C4-2B (cell line): Measurements from ENCODE around the gene ADAMTSL1.

ENCODE experiments used
- H3K27ac ChIP-seq: fragments of 450-650 bp; 2 replicates; pipeline ENCODE4 v1.5.1; 2017
- CTCF ChIP-seq: fragments of 450-650 bp; conservative IDR thresholded peaks from 2 replicates; pipeline ENCODE4 v1.5.1; 2017; ENCODE audit warnings: mild to moderate bottlenecking
- ZFX ChIP-seq: fragments of 450-650 bp; IDR thresholded peaks from 2 replicates; pipeline ENCODE4 v1.6.1; 2017

The ADAMTSL1 gene

DNA sequence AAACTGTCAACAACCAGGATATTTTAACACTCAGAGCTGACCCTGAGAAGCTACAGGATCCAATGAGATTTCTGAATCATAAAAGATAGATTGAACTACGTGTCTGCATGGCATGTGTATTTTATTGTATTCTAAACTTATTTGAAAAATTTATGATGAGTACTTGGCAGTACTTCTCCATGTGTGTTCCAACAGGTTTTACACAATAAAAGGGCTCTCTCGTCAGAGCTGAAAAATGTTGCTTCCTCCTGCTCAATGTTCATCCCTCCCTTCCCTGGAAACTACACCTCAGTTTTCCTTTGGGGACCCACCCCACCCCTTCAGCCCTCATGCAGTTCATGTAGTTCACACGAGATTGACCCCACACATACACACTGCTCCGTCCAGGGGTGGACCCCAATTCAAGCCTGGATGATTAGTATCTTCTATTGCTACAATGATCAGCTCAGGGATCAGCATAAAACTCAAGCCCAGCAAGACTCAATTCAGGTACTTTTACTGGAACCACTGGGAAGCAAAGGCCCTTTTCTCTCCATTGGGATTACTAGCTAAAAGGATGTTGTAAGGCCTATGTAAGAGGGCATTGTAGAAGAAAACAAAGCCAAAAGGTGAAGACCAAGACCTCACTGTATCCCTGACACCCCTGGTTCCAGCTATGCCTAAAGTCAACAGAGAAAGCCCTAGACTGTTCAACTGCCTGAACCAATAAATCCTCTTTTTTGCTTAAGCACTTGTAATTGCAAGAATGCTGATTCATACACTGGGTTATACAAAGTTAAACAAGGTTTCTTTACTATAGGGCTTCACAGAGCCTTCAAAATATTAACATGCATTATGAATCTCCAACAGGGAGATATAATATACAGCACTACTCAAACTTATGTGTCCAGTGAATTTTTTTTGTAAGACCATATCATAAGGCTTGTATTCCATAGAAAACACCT, 446.5 kb downstream of the ADAMTSL1 start:
- TF ChIP-seq ZFX (no peak), CTCF (no peak)
- H3K27ac ChIP-seq, result no peak overlapping the region

- TF ChIP-seq CTCF, result no peak
- TF ChIP-seq ZFX, result no peak
- no peak overlapping the region for H3K27ac ChIP-seq
Observed at GRCh38 chr9:18921366-18922075, 447.6 kb downstream of the ADAMTSL1 start.

DNA sequence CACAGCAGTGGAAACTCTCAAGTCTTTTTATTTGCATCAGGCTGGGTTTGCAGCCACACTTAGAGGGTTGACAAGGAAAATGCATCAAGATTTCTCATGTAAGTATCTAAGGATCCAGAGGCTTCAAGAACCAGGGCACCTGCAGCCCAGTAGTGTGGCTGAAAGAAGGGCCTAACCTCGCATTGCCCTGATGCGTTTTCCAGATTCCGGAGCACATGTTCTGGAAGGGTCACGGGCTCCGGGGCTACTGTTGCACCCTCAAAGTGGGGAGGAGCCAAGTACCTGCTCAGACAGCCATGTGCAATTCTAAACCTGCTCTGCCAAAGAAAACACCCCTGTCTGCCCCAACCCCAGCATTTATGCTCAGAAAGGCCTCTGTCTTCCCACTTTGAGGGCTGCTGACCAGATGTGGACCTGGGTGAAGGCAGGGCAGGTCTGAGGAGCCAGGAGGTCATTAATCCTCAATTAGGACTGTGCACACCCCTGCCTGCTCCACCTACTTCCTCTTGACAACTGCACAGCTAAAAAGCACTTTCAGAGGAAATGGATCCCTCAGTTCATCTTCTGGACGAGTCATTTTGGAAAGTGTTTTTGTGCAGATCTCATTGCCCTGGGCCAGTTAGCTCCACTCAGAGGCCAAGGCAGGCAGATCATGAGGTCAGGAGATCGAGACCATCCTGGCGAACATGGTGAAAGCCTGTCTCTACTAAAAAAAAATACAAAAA, 448.4 kb downstream of the ADAMTSL1 start:
- no peak overlapping the region for H3K27ac ChIP-seq
- TF ChIP-seq CTCF (no peak), ZFX (no peak)

GRCh38 chr9:18923167-18923566, 449.2 kb downstream of the ADAMTSL1 start:
- TF ChIP-seq ZFX (no peak), CTCF (no peak)
- no peak overlapping the region for H3K27ac ChIP-seq

DNA sequence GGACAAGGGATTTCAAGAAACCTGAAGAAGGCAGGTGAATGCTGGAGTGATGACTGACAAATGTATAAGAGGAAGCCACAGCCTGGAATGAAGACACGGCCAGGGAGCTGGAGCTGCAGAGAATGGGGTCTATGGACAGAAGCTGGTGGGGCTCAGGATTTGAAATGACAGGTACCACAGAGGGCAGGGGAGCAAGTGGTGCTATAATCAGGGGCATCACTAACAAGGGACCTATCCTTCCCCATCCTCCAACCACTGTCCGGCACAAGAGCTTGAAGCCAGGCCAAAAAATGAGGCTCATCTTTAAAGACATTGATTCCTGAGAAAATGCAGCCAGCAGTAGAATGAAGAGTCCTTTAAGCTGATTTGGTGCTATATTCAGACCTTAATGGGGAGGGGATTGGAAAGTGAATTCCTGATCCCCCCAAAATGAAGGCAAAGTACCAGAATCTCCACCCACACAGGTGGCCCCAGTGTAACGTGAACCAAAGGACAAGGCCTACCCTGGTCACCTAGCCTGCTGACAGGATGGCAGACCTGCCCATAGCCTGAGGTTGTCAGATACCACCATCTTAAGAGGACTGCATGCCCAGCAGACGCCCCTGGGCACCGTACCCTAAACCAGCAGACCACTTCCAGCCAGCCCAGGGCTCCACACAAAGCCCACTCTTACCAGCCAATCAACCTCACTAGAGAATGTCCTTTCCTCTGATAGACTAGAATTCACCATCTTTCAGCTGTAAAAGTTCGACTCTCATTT, 449.9 kb downstream of the ADAMTSL1 start:
- TF ChIP-seq ZFX (no peak), CTCF (no peak)
- no peak overlapping the region for H3K27ac ChIP-seq

DNA sequence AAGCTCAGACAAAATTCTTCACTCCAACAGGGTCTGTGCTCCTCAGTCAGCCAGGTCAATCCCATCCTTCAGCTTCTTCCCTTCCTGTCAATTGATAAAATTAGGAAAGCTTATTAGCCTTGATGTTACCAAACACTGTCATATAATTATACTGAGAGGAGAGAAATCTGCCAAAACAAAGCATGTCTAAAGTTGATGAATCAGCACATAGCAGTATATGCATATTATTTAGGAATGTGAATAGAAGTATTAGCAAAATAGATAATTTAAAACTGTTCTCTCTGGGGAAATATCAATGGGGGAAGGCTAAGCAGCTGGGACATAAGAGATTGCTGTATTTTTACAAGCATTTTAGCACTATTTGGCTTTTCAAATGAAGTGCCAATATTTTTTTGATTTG, 451.9 kb downstream of the ADAMTSL1 start:
- no peak overlapping the region for H3K27ac ChIP-seq
- no peak for TF ChIP-seq ZFX
- TF ChIP-seq CTCF, result no peak
